Spleen (tissue), 11 donors: ENCODE results near the gene NKAIN2. TPM values are rescaled to one million over a fixed set of nuclear protein-coding genes. Genes with fewer than 3 reads are reported as not detected.

Source experiments
- DNase-seq: peaks from one replicate; pipeline ENCODE4 v3.0.0-alpha.2; 2020
- H3K27ac ChIP-seq, 8 donors: fragments of 200-600 bp; sonication (generic) in 7 of 8; 1 replicate in 4 of 8; 2 replicates in 4 of 8; pipeline versions ENCODE4 v1.5.0 to v1.8.0; 2016 to 2021; ENCODE audit warnings: inconsistent platforms in 4 of 8, mild to moderate bottlenecking in 4 of 8, moderate library complexity in 1 of 8
- H3K27me3 ChIP-seq, 7 donors: fragments of 200-600 bp; sonication (generic) in 6 of 7; replicated peaks in 1 of 7; 1 replicate in 4 of 7; 2 replicates in 3 of 7; pipeline versions ENCODE4 v1.5.0 to v1.8.0; 2016 to 2021; ENCODE audit warnings: inconsistent platforms in 3 of 7, mild to moderate bottlenecking in 1 of 7
- H3K36me3 ChIP-seq, 6 donors: fragments of 200-600 bp; sonication (generic) in 5 of 6; 1 replicate in 4 of 6; 2 replicates in 2 of 6; pipeline versions ENCODE4 v1.5.0 to v1.8.0; 2016 to 2021; ENCODE audit warnings: inconsistent platforms in 2 of 6
- H3K4me1 ChIP-seq, 6 donors: fragments of 200-600 bp; sonication (generic) in 5 of 6; 1 replicate in 3 of 6; 2 replicates in 3 of 6; pipeline versions ENCODE4 v1.5.0 to v1.8.0; 2016 to 2021; ENCODE audit warnings: inconsistent platforms in 3 of 6
- H3K4me3 ChIP-seq, 8 donors: fragments of 200-600 bp; sonication (generic) in 7 of 8; 1 replicate in 4 of 8; 2 replicates in 4 of 8; pipeline versions ENCODE4 v1.5.0 to v1.8.0; 2016 to 2021; ENCODE audit warnings: inconsistent platforms in 4 of 8, mild to moderate bottlenecking in 4 of 8, moderate library complexity in 2 of 8
- H3K9me3 ChIP-seq, 8 donors: fragments of 200-600 bp; sonication (generic) in 7 of 8; 1 replicate in 4 of 8; 2 replicates in 4 of 8; pipeline versions ENCODE4 v1.5.0 to v1.8.0; 2016 to 2021; ENCODE audit warnings: inconsistent platforms in 4 of 8
- CTCF ChIP-seq, 11 experiments: fragments of 200-600 bp in 7 of 11; fragments of 450-650 bp in 4 of 11; sonication (generic) in 4 of 11; IDR thresholded peaks in 8 of 11; conservative IDR thresholded peaks in 3 of 11; 1 replicate in 7 of 11; 2 replicates in 4 of 11; pipeline versions ENCODE4 v1.4.0 to v1.8.0; 2016 to 2021; ENCODE audit warnings: antibody characterized with exemption in 11 of 11, inconsistent platforms in 4 of 11, mild to moderate bottlenecking in 1 of 11
- POLR2A ChIP-seq, 3 donors: fragments of 450-650 bp; IDR thresholded peaks; one replicate each; pipeline ENCODE4 v1.5.1; 2017; ENCODE audit warnings: antibody characterized with exemption in 3 of 3, mild to moderate bottlenecking in 1 of 3
- POLR2AphosphoS5 ChIP-seq, 3 donors: sonication (generic); formaldehyde crosslinking; IDR thresholded peaks; one replicate each; pipeline ENCODE4 v1.5.1; 2017; ENCODE audit warnings: antibody characterized with exemption in 3 of 3
- WGBS, 5 donors: extraction: QIAGEN DNeasy Blood & Tissue Kit in 3 of 5; methylation state at CpG; one replicate each; pipeline versions ENCODE4 v1.1.5 to v1.1.7; 2013 to 2018; 5-methylcytosine and 5-hydroxymethylcytosine counted together
- intact Hi-C: fragments of 100-400 bp; cut with DNase I; formaldehyde crosslinking; loops from one replicate; pipeline ENCODE4 v1.15.0; 2023; ENCODE audit warnings: low total_unique reads
- polyA plus RNA-seq, 3 donors: library from polyadenylated mRNA; stranded (reverse); fragments of 200-250 nt; gene quantifications; one replicate each; pipeline ENCODE4 v1.2.1, GENCODE V29; 2013
- total RNA-seq, 7 donors: library from RNA; depleted of rRNA in 3 of 7; stranded (reverse); fragments of >200 nt in 3 of 7; fragmentation: NEBNext Ultra II Directional in 4 of 7; extraction: Animal tissue kit (Norgen Biotek cat#: 25700) in 4 of 7; gene quantifications; one replicate each; pipeline versions ENCODE4 v1.1.0 to v1.2.1, GENCODE V29; 2016 to 2021
- donor health status: healthy with polysubstance abuse.
- donor health status: DM: no; HTN: no; CAD: no; lungs with moderate emphysema.
- donor health status: DM: no; HTN: no; CAD: no.
- donor health status: Bipolar disorder and iron deficiency.
- donor health status: healthy.
- donor health status: DM: no; HTN: no; CAD: no.
- donor health status: DM: yes; HTN: yes; CAD: no.

The NKAIN2 gene
- total and polyA plus RNA-seq, 10 donors, result 0.13 to 0.51 (median 0.18) TPM; not detected in 4

- H3K4me1 ChIP-seq, result no peaks in the 10 kb centered on the region
- WGBS, 5 donors, result 59 to 86% (median 66%) methylated on average over 2 of the region's 2 CpGs
- H3K27me3 ChIP-seq, result no peaks in the 10 kb centered on the region
- H3K27ac ChIP-seq, result no peak overlapping the region
- no peak overlapping the region for H3K4me3 ChIP-seq
- no peaks in the 10 kb centered on the region for H3K9me3 ChIP-seq
- H3K36me3 ChIP-seq, result no peaks in the 10 kb centered on the region
- TF ChIP-seq POLR2A (IDR thresholded peaks at IDR 0.05) (no peak), CTCF (IDR thresholded peaks at IDR 0.05 in 8 of 11, conservative IDR thresholded peaks at IDR 0.05 in 3 of 11) (no peak), POLR2AphosphoS5 (IDR thresholded peaks at IDR 0.05) (no peak)
- no peak for DNase-seq
- intact Hi-C loops, result no loop called here
These were observed 692.1 kb downstream of the NKAIN2 start for GRCh38 chr6:124495665-124496190.

- intact Hi-C loops, result no loop called here
- WGBS, 5 donors, result 85 to 98% (median 91%) methylated on average over 1 of the region's 1 CpG
- no peak for DNase-seq
- TF ChIP-seq POLR2AphosphoS5 (IDR thresholded peaks at IDR 0.05), result no peak
- no peak for TF ChIP-seq POLR2A (IDR thresholded peaks at IDR 0.05)
- TF ChIP-seq CTCF (IDR thresholded peaks at IDR 0.05 in 8 of 11, conservative IDR thresholded peaks at IDR 0.05 in 3 of 11), result no peak
- H3K4me3 ChIP-seq, result no peak overlapping the region
- H3K27me3 ChIP-seq, result no peaks in the 10 kb centered on the region
- H3K27ac ChIP-seq, result no peak overlapping the region
- H3K9me3 ChIP-seq, result no peaks in the 10 kb centered on the region
- no peaks in the 10 kb centered on the region for H3K4me1 ChIP-seq
- H3K36me3 ChIP-seq, result no peaks in the 10 kb centered on the region
These were observed 692.7 kb downstream of the NKAIN2 start for GRCh38 chr6:124496334-124496733.

GRCh38 chr6:124512431-124512830, 708.8 kb downstream of the NKAIN2 start:
- intact Hi-C loops, result no loop called here
- Histone ChIP-seq H3K27ac (no peak overlapping the region), H3K4me1 (no peaks in the 10 kb centered on the region), H3K4me3 (no peak overlapping the region), H3K9me3 (no peaks in the 10 kb centered on the region), H3K27me3 (no peaks in the 10 kb centered on the region), H3K36me3 (no peaks in the 10 kb centered on the region)
- 61 to 79% (median 72%) methylated on average over 2 of the region's 2 CpGs for WGBS, 5 donors
- no peak for DNase-seq
- TF ChIP-seq POLR2AphosphoS5 (IDR thresholded peaks at IDR 0.05) (no peak), POLR2A (IDR thresholded peaks at IDR 0.05) (no peak), CTCF (IDR thresholded peaks at IDR 0.05 in 8 of 11, conservative IDR thresholded peaks at IDR 0.05 in 3 of 11) (no peak)

- no peak for TF ChIP-seq CTCF (IDR thresholded peaks at IDR 0.05 in 8 of 11, conservative IDR thresholded peaks at IDR 0.05 in 3 of 11)
- TF ChIP-seq POLR2A (IDR thresholded peaks at IDR 0.05), result no peak
- TF ChIP-seq POLR2AphosphoS5 (IDR thresholded peaks at IDR 0.05), result no peak
- Histone ChIP-seq H3K36me3 (no peaks in the 10 kb centered on the region), H3K4me1 (no peaks in the 10 kb centered on the region), H3K4me3 (no peak overlapping the region), H3K27ac (no peak overlapping the region), H3K9me3 (no peaks in the 10 kb centered on the region), H3K27me3 (no peaks in the 10 kb centered on the region)
- DNase-seq, result no peak
- 58 to 76% (median 68%) methylated on average over 2 of the region's 2 CpGs for WGBS, 5 donors
- intact Hi-C loops, result no loop called here
These were observed 713.7 kb downstream of the NKAIN2 start for GRCh38 chr6:124517339-124517738.
